BE2C (cell line): ENCODE measurements around the gene ALKBH2.
A peak's percentile ranks its signal among the peaks of the same experiment; 100 is the strongest.

Experiments used
- DNase-seq: peaks from one replicate; pipeline ENCODE4 v3.0.0-alpha.2; 2020
- H3K27me3 ChIP-seq: fragments of 250-450 bp; sonication (Bioruptor Pico); 2 replicates; pipeline ENCODE4 v1.5.1; 2020; ENCODE audit warnings: mild to moderate bottlenecking
- H3K36me3 ChIP-seq: fragments of 250-450 bp; sonication (Bioruptor Pico); 2 replicates; pipeline ENCODE4 v1.5.1; 2020; ENCODE audit warnings: mild to moderate bottlenecking
- H3K4me1 ChIP-seq: fragments of 250-450 bp; sonication (Bioruptor Pico); 2 replicates; pipeline ENCODE4 v1.5.1; 2020
- H3K4me3 ChIP-seq: 2 replicates; pipeline ENCODE4 v1.5.1; 2011; ENCODE audit warnings: low read depth, low read length
- H3K9me3 ChIP-seq: fragments of 250-450 bp; sonication (Bioruptor Pico); 2 replicates; pipeline ENCODE4 v1.5.1; 2020
- TF ChIP-seq, protein P1 (sequence below): IDR thresholded peaks from 2 replicates; pipeline ENCODE4 v1.5.1; 2012; ENCODE audit warnings: mild to moderate bottlenecking, low read depth, low read length

Gene ALKBH2

GRCh38 chr12:109098651-109099050 lies 5.4 kb upstream of the ALKBH2 start:
- no peak for DNase-seq
- H3K4me3 ChIP-seq = peak overlapping the region; percentile 88
- H3K9me3 ChIP-seq = no peaks in the 10 kb centered on the region
- TF ChIP-seq, protein P1, sequence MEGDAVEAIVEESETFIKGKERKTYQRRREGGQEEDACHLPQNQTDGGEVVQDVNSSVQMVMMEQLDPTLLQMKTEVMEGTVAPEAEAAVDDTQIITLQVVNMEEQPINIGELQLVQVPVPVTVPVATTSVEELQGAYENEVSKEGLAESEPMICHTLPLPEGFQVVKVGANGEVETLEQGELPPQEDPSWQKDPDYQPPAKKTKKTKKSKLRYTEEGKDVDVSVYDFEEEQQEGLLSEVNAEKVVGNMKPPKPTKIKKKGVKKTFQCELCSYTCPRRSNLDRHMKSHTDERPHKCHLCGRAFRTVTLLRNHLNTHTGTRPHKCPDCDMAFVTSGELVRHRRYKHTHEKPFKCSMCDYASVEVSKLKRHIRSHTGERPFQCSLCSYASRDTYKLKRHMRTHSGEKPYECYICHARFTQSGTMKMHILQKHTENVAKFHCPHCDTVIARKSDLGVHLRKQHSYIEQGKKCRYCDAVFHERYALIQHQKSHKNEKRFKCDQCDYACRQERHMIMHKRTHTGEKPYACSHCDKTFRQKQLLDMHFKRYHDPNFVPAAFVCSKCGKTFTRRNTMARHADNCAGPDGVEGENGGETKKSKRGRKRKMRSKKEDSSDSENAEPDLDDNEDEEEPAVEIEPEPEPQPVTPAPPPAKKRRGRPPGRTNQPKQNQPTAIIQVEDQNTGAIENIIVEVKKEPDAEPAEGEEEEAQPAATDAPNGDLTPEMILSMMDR = no peak
- H3K36me3 ChIP-seq = peaks cover 54% of the 10 kb centered on the region
- 0 out of 2 replicates have a peak, but pooled peaks cover 5% of the 10 kb centered on the region for H3K4me1 ChIP-seq
- H3K27me3 ChIP-seq = no peaks in the 10 kb centered on the region

GRCh38 chr12:109098183-109098604 lies 4.9 kb upstream of the ALKBH2 start:
- TF ChIP-seq, protein P1 = no peak
- Histone ChIP-seq H3K4me3 (peak overlapping the region; percentile 88), H3K9me3 (no peaks in the 10 kb centered on the region), H3K36me3 (peaks cover 49% of the 10 kb centered on the region), H3K4me1 (0 out of 2 replicates have a peak, but pooled peaks cover 5% of the 10 kb centered on the region), H3K27me3 (no peaks in the 10 kb centered on the region)
- no peak for DNase-seq

DNA sequence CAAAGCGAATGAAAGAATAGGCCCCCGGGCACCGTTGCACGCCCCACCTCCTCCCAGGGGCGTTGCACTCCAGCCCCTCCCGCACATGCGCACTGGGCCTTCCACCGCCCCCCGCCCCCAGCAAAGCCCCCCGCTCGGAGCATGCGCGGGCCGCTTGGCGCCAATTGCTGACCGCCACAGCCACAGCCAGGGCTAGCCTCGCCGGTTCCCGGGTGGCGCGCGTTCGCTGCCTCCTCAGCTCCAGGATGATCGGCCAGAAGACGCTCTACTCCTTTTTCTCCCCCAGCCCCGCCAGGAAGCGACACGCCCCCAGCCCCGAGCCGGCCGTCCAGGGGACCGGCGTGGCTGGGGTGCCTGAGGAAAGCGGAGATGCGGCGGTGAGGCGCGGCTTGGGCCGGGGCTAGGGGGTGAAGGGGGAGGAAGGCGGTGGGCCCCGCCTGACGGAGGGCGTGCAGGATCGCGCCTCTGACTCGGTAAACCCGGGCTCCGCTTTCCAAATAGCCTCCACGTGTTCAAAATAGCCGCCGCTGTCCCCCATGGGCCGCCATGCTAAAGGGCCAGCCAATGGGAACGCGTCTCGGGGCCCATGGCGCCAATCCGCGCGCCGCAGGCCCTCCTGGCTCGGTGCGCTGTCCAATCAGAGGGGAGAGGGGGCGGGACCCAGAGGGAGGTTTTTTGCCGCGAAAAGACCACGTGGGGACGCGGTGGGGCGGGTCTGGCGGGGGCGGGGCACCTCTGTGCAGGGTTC lies 4.3 kb upstream of the ALKBH2 start, which contains the start of gene UNG:
Gene UNG (plus strand): TSS at position 163 of the 748 bp plus-strand sequence. CDS start 83 bp downstream, at position 246.
- 0 out of 2 replicates have a peak, but pooled peaks cover 5% of the 10 kb centered on the region for H3K4me1 ChIP-seq
- TF ChIP-seq, protein P1 = no peak
- peak within 1 kb of the TSS; percentile 88 for H3K4me3 ChIP-seq
- peaks cover 43% of the 10 kb centered on the region for H3K36me3 ChIP-seq
- no peaks in the 10 kb centered on the region for H3K27me3 ChIP-seq
- H3K9me3 ChIP-seq = no peaks in the 10 kb centered on the region
- peak; percentile 98 for DNase-seq

DNA sequence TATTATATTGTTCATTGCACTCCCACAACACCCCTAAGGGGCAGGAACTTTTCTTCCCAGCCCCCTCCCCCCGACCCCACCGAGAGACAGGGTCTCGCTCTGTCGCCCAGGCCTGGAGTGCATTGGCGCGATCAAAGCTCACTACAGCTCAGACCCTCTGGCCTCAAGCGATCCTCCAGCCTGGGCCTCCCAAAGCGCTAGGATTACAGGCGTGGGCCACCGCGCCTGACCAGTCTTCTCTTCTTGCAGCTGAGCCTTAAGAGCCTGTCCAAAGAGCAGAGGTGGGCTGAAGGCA lies 3.8 kb upstream of the ALKBH2 start:
- Histone ChIP-seq H3K27me3 (no peaks in the 10 kb centered on the region), H3K9me3 (no peaks in the 10 kb centered on the region), H3K36me3 (peaks cover 38% of the 10 kb centered on the region), H3K4me3 (peak overlapping the region; percentile 88; the same call in 1 of the 2 replicates), H3K4me1 (0 out of 2 replicates have a peak, but pooled peaks cover 5% of the 10 kb centered on the region)
- TF ChIP-seq, protein P1 = no peak
- no peak for DNase-seq

- H3K27me3 ChIP-seq = no peaks in the 10 kb centered on the region
- H3K9me3 ChIP-seq = no peaks in the 10 kb centered on the region
- peaks cover 31% of the 10 kb centered on the region for H3K36me3 ChIP-seq
- TF ChIP-seq, protein P1 = no peak
- no peaks in the 10 kb centered on the region for H3K4me1 ChIP-seq
- H3K4me3 ChIP-seq = peak overlapping the region; percentile 60
- no peak for DNase-seq
Observed at GRCh38 chr12:109092497-109093021, 713 bp downstream of the ALKBH2 start.

GRCh38 chr12:109089683-109090082 lies 3.6 kb downstream of the ALKBH2 start:
- peaks cover 50% of the 10 kb centered on the region for H3K36me3 ChIP-seq

More at GRCh38 chr12:109089683-109090082, 3.6 kb downstream of the ALKBH2 start:
- no peak for DNase-seq
- no peaks in the 10 kb centered on the region for H3K27me3 ChIP-seq
- no peaks in the 10 kb centered on the region for H3K4me1 ChIP-seq
- H3K9me3 ChIP-seq = no peaks in the 10 kb centered on the region
- H3K4me3 ChIP-seq = no peak overlapping the region
- TF ChIP-seq, protein P1 = no peak
